HG02798 (cell line): ENCODE results near the gene SRRM2.
"Not testable (repeated sequence)": the region's sequence is repeated elsewhere in the genome, so short reads cannot be mapped to it uniquely, and the experiment has no call there.

Experiments used
- ATAC-seq: cut with Tn5 transposase; IDR thresholded peaks from one replicate; pipeline ENCODE4 v1.9.1; 2021; ENCODE audit warnings: mild to moderate bottlenecking; ENCODE audit not compliant: unreplicated experiment, poor library complexity

The SRRM2 gene

DNA sequence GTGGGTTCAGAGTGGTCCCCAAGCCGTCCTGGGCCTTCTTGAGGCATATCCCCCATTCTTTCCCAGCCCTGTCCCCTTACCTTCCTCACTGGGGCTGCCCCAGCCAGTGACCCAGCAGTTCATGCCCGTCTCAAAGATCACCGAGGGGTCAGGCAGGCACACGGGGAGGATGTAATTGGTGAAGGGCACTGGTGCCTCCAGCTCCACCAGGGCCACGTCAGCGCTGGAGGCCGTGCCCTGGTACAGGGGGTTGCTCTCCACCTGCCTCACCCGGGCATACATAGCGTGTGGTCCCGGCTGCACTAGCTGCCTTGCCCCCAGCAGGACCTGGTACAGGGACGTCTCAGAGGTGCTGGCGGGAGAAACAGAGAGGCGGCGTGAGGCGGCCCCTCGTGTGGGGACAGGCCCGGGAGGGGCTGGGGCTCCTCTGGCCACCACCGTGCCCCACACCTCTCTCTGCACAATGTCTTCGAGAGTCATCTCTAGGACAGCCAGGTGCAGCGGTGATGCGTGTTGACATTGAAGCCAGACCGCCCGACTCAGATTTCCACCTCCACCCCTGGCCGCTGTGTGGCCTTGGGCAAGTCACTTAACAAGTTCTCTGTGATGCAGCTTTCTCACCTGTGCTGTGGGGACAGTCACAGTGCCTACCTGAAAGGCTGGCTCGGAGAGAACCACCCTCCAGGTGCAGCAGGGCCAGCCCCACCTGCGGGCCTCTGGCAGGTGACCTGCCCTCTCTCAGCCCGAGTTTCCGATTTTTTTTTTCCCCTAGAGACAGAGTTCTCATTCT is 38.3 kb upstream of the SRRM2 start:
- no peak for ATAC-seq

DNA sequence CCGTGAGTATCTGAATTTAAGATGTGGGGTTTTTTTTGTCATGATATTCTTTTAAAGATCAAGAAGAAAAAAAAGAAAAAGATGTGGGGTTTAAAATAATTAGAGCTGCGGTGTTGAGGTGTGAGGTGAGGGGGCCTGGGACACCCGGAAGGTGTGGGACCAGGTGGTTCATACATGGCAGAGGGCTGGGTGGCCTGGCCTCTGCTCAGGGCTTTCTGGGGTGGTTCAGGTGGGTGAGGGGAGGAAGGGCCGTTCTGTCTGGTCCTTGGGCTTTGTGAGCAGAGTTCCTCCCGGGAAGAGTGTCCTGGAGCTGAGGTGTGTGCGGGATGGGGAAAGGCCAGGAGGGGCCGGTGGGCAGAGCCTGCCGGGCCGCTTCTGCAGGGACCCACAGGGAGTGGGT is 37.4 kb upstream of the SRRM2 start:
- no peak for ATAC-seq

DNA sequence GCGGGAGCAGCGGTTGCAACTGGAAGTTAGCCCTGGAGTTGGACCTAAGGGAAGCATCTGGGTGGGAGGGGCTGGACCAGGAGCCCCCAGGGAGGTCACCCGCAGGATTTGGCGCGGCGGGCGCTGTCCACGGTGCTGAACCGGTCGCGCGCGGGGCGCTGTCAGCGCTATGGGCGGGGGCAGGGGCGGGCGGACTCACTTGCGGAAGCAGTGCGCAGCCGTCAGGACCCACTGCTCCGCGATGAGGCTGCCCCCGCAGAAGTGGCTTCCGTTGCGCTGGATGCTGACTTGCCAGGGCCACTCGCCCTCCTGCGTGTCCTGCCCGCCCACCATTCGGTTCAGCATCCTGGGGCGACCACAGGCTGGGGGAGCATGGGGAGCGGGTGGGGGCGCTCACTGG is 36.9 kb upstream of the SRRM2 start:
- ATAC-seq, result peak; percentile 32

DNA sequence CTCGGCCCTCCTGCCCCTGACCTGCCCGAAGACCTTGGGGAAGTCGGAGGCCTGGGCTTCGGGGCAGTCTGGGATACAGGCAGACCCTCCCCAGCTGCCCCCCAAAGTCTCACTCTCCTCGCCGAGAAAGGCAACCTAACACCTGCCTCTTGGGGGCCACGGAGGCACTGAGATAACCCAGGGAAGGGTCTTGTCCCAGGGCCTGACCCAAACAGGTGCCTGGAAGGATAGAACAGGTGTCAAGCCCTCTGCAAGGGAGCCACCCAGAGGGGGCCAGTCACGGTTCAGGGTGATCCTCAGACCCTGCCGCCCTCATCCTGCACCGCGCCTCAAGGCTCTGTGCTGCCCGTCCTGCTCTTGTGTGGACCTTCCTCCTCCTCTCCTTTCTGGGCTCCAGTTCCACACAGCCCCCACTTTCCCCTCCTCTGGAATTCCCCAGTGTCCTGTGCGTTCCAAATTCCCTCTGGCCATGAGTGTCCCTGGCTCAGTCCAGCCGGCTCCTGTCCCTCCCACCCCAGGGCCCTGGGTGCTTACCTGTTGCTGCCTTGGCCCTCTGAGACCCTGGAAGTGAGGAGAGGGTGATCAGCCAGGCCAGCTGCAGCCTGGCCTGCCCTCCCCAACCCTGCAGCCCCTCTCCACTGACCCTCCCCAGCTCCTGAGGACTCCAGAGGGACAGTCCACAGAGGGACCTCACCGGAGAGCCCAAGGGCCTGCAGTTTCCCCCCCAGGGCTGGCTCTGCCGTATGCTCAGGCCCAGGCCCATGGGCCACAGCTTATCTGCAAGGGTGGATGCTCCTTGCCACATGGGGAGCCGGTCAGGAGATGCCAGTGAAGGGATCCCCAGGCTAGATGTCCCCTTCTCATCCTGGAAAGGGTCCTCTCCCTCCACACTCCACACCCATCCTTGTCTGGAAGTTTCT is 36.2 kb upstream of the SRRM2 start:
- no peak for ATAC-seq

DNA sequence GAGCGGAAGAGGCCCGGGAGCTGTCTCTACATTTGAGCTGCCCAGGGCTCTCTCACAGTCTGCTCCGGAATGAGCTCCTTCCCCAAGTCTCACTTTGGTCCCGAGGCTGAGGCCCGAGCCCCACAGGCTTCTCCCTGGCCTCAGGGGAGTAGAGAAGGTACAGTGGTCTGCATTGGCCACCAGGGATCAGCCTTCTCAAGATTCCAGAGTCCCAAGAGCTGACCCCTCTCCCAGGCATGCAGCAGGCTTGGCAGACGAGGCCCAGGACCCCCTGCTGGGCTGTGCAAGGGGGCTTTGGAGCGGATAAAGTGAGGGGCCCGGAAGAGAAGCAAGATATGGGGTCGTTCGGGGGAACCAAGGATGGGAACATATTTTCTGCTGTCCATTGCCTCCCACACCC is 35.5 kb upstream of the SRRM2 start:
- ATAC-seq, result no peak

DNA sequence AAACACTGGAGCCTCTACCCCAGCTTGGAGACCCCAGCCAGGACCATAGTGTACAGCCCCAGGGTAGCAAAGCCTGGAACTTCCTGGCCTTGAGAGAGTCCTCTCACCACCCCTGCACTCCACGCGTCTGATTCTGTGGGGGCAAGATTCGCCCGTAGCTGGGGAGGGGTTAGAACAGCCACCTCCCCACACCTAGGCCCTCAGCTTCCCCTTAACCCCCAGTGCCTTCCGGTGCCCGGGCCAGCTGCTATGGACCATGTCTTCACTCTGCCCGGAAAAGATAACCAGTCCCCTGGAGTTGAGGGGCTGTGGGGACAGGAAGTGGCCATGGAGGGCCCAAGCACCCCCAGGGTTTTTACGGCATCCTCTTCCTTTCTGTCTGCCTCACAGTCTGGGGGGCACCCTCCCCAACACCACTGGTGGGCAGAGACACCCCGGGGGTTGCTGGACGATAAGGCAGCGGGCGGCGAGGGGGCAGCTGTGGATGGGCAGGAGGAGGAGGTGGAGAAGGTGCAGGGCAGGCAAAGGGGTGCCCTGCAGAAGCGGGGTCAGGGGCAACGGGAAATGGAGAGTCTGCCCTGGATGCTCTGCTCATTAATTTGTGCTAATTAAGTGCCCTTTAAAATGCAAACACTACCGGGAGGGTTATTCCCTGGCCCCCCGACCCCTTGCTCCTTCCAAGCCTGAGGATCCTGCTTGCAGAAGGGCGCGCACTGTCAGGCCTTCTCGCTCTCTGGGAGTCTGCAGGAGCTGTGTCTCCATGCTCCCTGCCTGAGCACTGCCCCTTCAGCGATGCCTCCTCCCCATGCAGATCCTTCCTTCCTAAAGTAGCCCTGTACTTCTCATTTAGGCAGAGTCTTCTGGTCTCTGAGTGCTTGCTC is 34.8 kb upstream of the SRRM2 start:
- no peak for ATAC-seq

DNA sequence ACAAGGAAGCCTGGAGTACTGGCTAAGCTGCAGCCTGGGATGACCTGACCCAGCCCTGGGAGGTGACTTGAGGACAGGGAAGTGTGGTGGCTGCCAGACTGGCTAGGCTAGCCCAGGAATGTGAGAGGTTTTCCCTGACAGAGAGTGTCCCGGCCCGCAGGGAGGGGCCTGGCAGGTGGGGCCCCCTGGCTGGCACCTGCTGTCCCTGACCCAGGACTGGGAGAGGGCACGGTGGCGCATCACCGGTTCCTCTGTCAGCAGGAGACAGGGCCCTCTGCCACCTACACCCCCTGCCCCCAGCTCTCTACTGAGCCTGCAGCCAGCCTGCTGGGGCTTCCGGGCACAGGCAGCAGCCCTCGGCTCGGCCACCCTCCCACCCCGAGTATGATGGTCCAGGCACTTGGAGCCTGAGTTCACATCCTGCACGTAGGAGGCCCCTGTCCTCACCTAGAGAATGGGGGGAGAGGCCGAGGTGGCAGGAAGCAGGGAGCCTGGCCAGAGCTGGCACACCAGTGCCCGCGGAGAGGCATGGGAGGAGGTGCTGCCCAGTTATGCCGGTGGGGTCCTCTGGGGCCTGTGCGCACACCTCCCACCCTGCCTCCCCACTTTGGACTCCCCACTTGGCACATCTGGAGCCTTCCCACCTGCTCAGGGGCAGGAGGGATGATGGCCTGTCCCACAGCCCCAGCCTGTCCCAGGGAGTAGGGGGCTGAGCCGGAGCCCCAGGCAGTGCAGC is 32.9 kb upstream of the SRRM2 start:
- no peak for ATAC-seq

DNA sequence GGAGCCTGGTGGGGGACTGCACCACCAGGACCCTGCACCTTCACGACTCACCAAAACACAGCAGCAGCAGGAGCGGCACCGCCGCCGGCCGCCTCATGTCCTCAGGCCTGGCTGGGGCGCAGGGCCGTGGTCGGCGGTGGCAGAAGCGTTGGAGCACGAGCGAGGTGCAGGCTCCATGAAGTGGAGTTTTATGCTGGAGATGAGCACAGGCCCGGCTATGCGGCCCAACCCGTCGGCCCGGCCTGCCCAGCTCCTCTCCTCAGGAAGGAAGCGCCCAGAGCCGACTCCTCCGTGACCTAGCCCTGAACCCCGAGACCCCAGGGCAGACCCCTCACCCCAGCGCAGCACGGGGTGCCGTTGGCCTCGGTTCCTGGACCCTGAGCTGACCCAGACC is 32.4 kb upstream of the SRRM2 start, which contains the start of gene PRSS27:
PRSS27 (minus strand) TSS at position 161 of the 394 bp plus-strand sequence; CDS start at position 97, 64 bp downstream.
- no peak for ATAC-seq

DNA sequence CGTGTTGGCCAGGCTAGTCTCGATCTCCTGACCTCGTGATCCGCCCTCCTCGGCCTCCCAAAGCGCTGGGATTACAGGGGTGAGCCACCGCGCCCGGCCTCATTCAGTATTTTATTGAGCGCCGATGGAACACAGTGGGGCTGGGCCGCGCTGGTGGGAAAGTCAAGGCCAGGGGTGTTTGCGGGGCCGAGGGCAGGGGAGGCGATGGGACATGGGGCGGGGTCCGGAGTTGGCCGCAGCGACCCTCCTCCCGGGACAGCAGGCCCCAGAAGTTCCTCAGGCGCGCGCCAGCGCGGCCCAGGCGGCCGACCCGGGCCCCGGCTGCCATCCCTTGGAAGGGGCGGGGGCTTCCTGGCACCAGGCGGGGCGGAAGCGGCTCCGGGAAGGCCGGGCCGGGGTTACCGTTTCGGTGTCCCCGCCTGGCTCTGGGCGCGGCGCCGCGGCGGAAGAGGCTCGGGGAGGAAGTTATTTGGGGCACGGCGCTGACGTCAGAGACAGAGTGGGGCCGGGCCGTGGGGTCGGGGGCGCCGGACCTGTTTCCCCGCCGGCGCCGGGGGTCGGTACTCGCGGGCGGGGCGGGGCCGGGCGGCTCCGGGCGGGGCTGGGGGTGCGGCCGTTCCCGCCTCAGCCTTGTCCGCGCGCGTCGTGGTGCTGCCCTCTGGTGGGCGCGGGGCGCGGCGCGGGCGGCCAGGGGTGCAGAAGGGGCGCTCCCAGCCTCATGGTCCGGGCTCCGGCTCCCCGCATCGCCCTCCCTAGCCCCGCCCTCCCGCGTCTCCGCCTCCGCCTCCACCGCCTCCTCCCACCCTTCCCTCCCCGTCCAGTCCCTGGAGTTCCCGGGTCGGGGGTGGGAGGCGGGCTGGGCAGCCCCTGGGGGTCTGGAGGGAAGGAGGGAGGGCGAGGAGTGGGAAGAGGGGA is 31.5 kb upstream of the SRRM2 start:
- ATAC-seq, result peak; percentile 84

DNA sequence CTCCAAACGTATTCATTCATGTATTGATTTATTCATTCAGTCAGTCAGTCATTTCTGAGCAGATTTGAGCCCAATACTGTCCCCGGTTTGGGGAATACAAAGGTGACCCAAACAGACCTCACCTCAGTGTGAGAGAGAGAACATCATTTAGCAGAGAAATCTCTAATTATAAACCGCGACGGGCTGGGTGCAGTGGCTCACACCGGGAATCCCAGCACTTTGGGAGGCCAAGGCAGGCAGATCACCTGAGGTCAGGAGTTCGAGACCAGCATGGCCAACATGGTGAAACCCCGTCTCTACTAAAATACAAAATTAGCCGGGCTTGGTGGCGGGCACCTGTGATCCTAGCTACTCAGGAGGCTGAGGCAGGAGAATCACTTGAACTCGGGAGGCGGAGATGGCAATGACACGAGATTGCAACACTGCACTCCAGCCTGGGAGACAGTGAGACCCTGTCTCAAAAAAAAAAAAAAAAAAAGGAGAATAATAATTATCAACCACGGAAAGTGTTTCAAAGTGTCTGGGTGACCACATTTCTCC is 30.7 kb upstream of the SRRM2 start:
- not testable (repeated sequence) for ATAC-seq

DNA sequence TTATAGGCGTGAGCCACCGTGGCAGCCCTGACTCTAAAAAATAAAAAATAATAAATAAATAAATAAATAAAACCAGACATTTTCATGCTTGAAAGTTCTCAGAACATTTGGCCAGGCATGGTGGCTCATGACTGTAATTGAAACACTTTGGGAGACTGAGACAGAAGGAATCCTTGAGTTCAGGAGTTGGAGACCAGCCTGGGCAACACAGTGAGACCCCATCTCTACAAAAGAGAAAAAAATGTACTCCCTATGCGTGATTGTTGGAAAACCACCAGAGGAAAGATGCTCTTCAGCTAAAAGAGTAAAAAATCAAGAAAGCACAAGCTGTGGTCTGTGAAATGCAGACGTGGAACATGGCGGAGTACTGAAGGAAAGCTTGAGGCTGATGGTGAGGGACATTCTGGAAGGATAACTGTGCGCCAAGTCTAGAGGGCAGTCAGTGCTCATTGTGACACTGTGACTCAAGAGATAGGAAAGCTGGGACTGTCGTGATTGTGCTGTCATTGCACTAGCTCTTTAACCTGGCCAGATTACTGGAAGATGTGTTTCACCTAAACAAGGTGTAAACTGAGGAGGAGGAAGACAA is 28.3 kb upstream of the SRRM2 start:
- ATAC-seq, result no peak

DNA sequence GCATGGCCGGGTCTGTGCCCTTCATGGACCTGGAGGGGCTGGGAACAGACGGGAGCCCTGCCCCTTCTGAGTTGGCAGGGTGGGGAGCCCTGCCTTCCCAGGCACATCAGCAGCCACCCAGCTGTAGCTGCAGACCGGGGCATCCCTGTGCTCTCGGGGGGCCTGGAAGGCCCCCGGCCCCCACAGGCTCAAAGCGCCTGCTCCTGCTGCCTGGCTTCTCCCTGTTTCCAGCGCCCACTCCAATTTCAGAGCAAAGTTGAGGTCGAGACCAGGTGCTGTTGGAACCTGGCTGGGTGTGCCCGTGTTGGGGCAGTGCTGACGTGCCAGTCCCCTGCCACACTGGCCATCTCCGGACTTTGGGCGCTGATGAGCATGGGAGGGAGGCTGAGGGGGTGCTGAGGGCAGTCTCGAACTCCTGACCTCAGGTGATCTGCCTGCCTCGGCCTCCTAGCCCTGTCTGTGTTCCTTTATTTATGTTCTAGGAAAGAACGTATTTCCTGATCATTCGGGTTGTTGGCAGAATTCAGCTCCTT is 27.6 kb upstream of the SRRM2 start:
- ATAC-seq, result no peak

DNA sequence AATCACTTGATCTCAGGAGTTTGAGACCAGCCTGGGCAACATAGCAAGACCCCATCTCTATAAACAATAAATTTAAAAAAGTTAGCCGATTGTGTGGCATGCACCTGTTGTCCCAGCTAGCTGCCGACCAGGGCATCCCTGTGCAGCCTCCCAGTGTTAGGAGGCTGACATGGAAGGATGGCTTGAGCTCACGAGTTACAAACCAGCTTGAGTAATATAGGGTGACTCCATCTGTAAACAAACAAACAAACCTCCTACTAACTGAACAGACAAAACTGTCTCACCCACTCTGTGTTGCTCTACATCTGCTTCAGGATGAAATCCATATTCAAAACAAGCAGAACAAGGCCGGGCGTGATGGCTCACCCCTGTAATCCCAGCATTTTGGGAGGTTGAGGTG is 25.5 kb upstream of the SRRM2 start:
- no peak for ATAC-seq

DNA sequence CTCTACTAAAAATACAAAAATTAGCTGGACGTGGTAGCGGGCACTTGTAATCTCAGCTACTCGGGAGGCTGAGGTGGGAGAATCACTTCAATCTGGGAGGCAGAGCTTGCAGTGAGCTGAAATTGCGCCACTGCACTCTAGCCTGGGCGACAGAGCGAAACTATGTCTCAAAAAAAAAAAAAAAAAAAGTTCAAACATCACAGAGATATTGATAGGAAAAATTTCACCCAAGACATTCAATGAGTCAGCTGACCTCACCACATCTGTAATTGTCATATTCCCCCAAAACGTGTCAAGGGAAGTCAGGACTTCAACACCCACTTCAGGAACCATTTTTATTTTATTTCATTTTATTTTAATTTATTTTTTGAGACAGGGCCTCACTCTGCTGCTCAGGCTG is 24.4 kb upstream of the SRRM2 start:
- no peak for ATAC-seq

DNA sequence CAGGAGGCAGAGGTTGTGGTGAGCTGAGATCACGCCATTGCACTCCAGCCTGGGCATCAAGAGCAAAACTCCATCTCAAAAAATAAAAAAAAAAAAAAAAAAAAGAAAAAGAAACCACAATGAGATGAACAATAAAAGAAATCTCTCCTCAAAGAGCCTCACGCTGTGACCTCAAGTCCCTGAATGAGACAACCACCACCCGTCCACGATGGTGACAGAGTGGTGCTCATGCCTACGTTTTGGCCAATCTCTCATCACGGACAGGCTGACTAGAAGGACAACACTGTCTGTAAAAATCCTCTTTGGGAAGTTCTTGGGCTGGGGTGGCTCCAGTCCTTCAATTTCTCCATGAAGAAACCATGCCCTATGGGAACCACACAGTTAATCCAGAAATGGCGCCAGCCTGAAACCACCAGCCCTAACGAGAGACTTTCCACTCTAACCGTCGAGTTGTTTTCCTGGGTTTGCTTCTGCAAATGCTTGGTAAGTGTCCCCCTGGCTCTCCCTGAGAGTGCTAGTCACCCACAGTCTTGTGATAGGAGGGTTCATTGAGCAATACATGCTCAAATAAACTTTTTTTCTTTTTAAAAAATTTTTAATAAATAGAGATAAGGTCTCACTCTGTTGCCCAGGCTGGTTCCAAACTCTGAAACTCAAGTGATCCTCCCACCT is 17.5 kb upstream of the SRRM2 start:
- no peak for ATAC-seq

DNA sequence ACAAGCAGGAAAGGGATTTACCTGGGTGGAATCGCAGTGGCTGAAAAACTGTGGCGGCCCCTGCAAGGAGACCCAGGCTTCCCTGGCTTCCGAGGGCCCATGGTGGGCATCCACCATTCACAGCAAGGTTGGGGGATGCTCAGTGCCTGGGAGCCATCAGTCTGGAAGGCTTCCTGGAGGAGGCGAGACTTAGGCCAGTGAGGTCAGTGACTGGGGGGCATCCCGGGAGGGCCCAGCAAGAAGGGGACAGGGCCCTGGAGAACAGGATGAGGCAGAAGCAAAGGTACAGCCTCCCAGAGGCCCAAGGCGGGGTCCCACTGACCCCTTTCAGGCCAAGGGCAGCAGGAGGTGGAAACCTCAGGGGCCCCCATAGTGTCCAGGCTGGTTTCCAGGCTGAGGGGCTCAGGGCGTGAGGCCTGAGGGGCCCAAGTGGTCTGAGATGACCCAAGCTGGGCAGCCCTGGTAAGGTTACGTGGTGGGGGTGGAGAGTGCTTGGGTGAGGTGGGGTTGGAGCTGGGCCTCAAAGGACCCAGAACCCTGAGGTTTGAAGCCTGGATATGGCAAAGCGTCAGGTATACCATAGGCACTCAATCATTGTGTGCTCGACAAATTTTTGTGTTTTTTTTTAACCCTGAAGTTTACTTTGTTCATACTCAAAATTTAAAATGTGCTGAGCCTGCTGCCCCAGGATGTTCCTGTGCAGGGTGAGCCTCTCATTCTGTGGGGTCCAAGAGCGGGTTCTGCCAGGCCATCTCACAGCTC is 15.8 kb upstream of the SRRM2 start:
- no peak for ATAC-seq

DNA sequence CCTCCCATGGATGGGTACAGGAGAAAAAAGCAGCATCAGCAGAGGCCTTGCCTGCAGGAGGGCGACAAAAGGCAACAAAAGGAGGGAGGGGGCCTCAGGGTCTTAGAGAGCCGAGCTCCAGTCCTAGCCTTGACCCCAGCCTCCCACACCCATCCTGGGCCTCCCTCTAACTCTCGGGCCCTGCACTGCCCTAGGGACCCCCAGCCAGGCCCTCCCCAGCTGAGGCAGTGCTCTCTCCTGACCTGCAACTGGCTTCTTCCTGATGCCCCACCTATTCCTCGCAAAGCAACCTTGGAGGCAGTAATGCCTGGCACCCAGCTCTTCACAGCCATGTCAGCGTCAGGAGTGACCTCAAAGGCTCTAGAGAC is 15.2 kb upstream of the SRRM2 start:
- ATAC-seq, result no peak
